Testis (tissue), 2 donors: ENCODE measurements around the gene NSMF.

Source experiments
- POLR2A ChIP-seq: fragments of 450-650 bp; IDR thresholded peaks from one replicate; pipeline ENCODE4 v1.6.1; 2017; ENCODE audit warnings: antibody characterized with exemption, mild to moderate bottlenecking, moderate library complexity
- TF ChIP-seq, protein P1 (sequence below), 3 experiments: fragments of 450-650 bp in 2 of 3; fragments of 200-600 bp in 1 of 3; sonication (generic) in 1 of 3; IDR thresholded peaks; one replicate each; pipeline ENCODE4 v1.5.1; 2016 to 2019; ENCODE audit warnings: antibody characterized with exemption in 3 of 3, mild to moderate bottlenecking in 2 of 3, moderate library complexity in 1 of 3

DNA sequence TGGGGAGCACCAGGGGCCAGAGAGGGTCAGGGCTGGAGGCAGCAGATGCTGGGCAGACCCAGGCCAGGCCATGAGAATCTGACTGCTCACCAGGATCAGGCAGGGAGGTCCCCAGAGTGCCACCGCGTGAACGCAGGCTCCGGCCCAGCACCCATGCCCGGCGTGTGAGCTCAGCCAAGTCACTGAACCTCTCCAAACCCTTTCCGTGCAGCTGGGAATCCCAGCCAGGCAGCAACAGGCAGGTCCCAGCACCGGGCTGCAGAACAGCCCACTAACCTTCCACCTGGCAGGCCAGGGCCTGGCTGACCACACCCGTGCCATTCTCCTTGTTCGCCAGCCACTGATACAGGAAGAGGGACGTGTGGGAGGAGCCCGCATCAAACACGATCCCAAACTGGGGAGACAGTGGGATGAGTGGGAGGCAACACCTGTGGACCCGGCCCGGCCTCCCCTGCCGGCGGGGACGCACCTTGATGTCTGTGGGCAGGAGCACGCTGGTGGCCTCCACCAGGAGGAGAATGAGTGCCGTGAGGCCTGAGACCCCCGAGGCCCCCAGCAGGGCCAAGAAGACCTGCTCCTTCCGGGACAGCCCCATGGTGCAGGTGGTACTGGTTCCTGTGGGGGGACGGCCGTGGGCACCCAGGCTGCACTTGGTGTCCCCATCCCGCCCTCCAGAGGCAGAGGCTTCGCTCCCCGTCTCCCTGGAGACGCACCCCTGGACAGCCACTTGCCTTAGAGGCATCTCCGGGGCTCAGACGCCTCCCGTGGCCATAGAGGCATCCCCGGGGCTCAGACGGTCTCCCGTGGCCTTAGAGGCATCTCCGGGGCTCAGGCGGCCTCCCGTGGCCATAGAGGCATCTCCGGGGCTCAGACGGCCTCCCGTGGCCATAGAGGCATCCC lies 21.2 kb downstream of the NSMF start:
- TF ChIP-seq, protein P1, sequence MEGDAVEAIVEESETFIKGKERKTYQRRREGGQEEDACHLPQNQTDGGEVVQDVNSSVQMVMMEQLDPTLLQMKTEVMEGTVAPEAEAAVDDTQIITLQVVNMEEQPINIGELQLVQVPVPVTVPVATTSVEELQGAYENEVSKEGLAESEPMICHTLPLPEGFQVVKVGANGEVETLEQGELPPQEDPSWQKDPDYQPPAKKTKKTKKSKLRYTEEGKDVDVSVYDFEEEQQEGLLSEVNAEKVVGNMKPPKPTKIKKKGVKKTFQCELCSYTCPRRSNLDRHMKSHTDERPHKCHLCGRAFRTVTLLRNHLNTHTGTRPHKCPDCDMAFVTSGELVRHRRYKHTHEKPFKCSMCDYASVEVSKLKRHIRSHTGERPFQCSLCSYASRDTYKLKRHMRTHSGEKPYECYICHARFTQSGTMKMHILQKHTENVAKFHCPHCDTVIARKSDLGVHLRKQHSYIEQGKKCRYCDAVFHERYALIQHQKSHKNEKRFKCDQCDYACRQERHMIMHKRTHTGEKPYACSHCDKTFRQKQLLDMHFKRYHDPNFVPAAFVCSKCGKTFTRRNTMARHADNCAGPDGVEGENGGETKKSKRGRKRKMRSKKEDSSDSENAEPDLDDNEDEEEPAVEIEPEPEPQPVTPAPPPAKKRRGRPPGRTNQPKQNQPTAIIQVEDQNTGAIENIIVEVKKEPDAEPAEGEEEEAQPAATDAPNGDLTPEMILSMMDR (IDR thresholded peaks at IDR 0.05), result no peak
- no peak for TF ChIP-seq POLR2A
